Measurements from ENCODE around the gene ANKH. TPM values are rescaled to one million over a fixed set of nuclear protein-coding genes. Genes with fewer than 3 reads are reported as not detected.

Gene ANKH
- total RNA-seq, 1 experiment from 2014 or later, result 65.2 TPM

GRCh38 chr5:14750712-14751111 lies 120.9 kb downstream of the ANKH start:
- Histone ChIP-seq H2AFZ (ENCODE audit: low read depth, low read length, poor library complexity, severe bottlenecking) (no peak overlapping the region), H3K36me3 (ENCODE audit: control insufficient read depth in 1 of 2, insufficient read depth in 2 of 2, low read length in 2 of 2) (no peaks in the 10 kb centered on the region), H3K4me2 (ENCODE audit: low read length) (no peak overlapping the region), H4K20me1 (ENCODE audit: insufficient read depth) (no peaks in the 10 kb centered on the region), H3K9ac (ENCODE audit: low read length) (no peak overlapping the region), H3K4me1 (ENCODE audit: control insufficient read depth in 1 of 2, insufficient read depth in 2 of 2, low read length in 2 of 2) (no peaks in the 10 kb centered on the region), H3K9me2 (ENCODE audit: insufficient read depth) (no peaks in the 10 kb centered on the region), H3K9me3 (ENCODE audit: control insufficient read depth in 1 of 2, insufficient read depth in 1 of 2, low read depth in 1 of 2, low read length in 2 of 2) (no peaks in the 10 kb centered on the region), H3K79me2 (ENCODE audit: insufficient read depth, low read length) (no peaks in the 10 kb centered on the region), H3K27ac (ENCODE audit: low read depth, low read length) (no peak overlapping the region), H3K27me3 (ENCODE audit: insufficient read depth, low read length) (no peaks in the 10 kb centered on the region), H3K4me3 (replicated peaks in 1 of 2; ENCODE audit: low read depth in 1 of 2, low read length in 2 of 2) (no peak overlapping the region)
- ATAC-seq, result no peak
- no peak for DNase-seq (ENCODE audit: low read depth, low spot score)
- ChIA-PET POLR2A (no interaction called here), CTCF (no interaction called here), RAD21 (ENCODE audit: low non-redundant PET in 1 of 2, low total read pairs in 2 of 2, uncharacterized antibody in 2 of 2, unreplicated experiment in 2 of 2) (no interaction called here)
- BruUV-seq (replicated peaks), result no TSS peak
- intact Hi-C loops (cut with micrococcal nuclease), result no loop called here
- TF ChIP-seq ZFX (IDR thresholded peaks at IDR 0.05) (no peak), ATF3 (IDR thresholded peaks at IDR 0.05) (no peak), REST (IDR thresholded peaks at IDR 0.05; ENCODE audit: low read depth) (no peak), POLR2A (IDR thresholded peaks at IDR 0.05; ENCODE audit: borderline replicate concordance, extremely low read depth, insufficient read depth, insufficient read length) (no peak), EZH2 (IDR thresholded peaks at IDR 0.05) (no peak)

GRCh38 chr5:14749579-14750101 lies 121.9 kb downstream of the ANKH start:
- Histone ChIP-seq H2AFZ (ENCODE audit: low read depth, low read length, poor library complexity, severe bottlenecking) (no peak overlapping the region), H3K27me3 (ENCODE audit: insufficient read depth, low read length) (no peaks in the 10 kb centered on the region), H3K27ac (ENCODE audit: low read depth, low read length) (no peak overlapping the region), H3K9me3 (ENCODE audit: control insufficient read depth in 1 of 2, insufficient read depth in 1 of 2, low read depth in 1 of 2, low read length in 2 of 2) (no peaks in the 10 kb centered on the region), H3K4me2 (ENCODE audit: low read length) (no peak overlapping the region), H3K4me3 (replicated peaks in 1 of 2; ENCODE audit: low read depth in 1 of 2, low read length in 2 of 2) (no peak overlapping the region), H3K36me3 (ENCODE audit: control insufficient read depth in 1 of 2, insufficient read depth in 2 of 2, low read length in 2 of 2) (no peaks in the 10 kb centered on the region; a peak in 1 of 4 replicates), H3K79me2 (ENCODE audit: insufficient read depth, low read length) (no peaks in the 10 kb centered on the region), H4K20me1 (ENCODE audit: insufficient read depth) (no peaks in the 10 kb centered on the region), H3K9ac (ENCODE audit: low read length) (no peak overlapping the region), H3K9me2 (ENCODE audit: insufficient read depth) (no peaks in the 10 kb centered on the region), H3K4me1 (ENCODE audit: control insufficient read depth in 1 of 2, insufficient read depth in 2 of 2, low read length in 2 of 2) (no peaks in the 10 kb centered on the region)
- no peak for TF ChIP-seq ELF1 (IDR thresholded peaks at IDR 0.05; ENCODE audit: borderline replicate concordance, low read depth)
- ChIA-PET CTCF (no interaction called here), RAD21 (ENCODE audit: low non-redundant PET in 1 of 2, low total read pairs in 2 of 2, uncharacterized antibody in 2 of 2, unreplicated experiment in 2 of 2) (no interaction called here), POLR2A (no interaction called here)
- BruUV-seq (replicated peaks), result no TSS peak
- ATAC-seq (no peak), DNase-seq (ENCODE audit: low read depth, low spot score) (no peak)
- intact Hi-C loops (cut with micrococcal nuclease), result no loop called here
